Measurements from ENCODE around the gene N4BP2.

N4BP2 gene

DNA sequence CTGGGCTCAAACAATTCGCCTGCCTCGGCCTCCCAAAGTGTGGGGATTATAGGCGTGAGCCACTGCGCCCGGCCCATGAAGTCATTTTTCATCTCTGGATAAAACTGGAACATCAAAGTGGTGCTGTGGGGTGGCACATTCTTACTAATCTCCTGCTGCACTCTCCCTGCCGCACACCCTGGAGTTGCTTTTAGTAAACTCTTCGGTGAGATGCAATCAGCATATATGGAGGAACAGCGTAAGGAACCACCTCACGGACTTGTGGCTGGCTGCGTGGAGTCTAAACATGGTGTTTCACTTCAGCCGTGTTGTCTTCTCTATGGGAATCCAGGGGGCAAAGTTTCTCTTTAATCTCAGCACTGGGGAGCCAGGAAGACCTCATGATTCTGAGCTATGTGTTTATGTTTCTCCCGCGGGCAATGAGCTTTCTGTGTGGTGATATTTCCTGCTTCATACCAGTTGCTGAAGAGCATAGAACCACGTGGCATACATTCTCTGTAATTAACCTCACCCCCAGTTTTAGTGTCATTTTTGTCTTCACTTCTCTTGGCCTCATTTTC, 138.0 kb downstream of the N4BP2 start:
- DNase-seq, result peak; percentile 77

DNA sequence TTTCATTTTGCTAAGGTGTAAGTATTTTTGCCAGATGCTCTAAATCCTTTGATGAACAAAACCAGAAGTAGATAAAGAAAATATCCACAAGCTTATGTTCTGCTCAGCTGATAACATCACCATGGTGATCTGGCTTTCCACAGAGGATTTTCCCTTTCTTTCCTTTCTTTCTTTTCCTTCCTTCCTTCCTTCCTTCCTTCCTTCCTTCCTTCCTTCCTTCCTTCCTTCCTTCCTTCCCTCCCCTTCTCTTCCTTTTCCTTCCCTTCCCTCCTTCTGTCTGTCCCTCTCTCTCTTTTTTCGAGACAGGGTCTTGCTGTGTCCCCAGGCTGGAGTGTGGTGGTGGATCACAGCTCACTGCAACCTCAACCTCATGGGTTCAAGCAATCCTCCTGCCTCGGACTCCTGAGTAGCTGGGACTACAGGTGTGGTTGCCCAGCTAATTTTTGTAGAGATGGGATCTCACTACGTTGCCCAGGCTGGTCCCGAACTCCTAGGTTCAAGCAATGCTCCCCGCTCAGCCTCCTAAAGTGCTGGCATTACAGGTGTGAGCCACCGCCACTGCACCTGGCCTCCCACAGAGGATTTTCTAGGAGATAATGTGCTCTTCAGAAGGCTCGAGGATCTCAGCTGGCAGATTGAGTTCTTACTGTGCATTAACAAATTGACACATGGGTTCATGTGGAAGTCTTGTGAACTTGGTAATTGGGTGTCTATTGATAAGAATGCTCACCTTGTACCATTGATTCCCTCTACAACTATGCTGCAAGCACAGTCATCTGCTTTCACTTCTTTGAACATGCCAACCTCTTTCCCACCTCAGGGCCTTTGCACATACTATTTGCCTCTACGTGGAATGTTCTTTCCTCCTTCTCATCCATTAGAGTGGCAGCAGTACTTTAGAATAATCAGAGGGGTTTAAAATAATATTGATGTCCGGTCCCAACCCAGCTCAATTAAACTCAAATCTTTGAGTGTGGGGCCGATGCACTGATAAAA, 138.8 kb downstream of the N4BP2 start:
- DNase-seq, result peak; percentile 16

DNA sequence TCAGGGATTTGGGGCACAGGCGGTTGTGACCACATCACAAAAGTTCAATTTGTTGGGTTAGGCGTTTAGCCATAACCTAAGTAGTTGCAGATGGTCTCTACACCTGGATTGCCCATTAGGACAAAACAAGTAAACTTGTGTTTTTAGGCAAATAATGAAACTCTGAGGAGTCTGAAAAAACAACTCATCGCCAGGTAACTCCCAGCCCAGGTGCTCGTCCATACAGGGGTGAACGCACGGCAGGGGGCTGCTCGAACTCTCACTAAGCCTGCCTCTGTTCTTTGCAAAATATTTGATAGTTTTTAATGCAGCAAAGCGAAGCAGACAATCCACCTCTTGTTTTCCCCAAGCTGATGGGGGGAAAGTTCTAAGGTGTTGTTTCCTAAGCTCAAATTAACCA, 139.6 kb downstream of the N4BP2 start:
- DNase-seq, result peak; percentile 28

DNA sequence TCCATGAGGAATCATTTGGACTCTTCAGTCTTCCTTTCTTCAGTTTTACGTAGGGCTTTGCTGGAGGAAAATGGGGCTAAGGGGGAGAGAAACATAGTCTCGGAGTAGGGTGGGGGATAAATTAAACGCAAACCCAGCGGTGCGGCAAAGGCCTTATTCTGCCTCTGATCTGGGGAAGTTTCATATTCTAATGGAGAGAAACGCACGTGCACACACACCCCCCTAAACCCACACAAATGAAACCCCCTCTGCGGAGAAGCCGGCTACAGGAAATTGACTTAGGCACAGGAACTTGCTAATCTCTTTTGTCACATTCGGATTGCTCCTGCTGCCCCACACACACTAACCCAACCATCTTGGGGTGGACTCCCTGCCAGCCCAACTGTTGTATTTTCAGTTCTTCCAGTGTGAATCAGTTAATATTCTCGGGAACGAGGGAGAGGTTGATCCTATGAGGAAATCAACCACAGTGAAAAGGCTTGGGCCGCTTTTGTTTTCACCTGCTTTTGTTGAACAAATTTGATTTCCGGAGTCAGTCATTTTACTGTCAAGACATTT, 140.2 kb downstream of the N4BP2 start, which contains the start of gene RHOH:
Gene RHOH, plus strand, starts transcription at position 308 of the 558 bp plus-strand sequence. CDS start 46,356 bp downstream, outside the sequence.
- peak; percentile 89 for DNase-seq

DNA sequence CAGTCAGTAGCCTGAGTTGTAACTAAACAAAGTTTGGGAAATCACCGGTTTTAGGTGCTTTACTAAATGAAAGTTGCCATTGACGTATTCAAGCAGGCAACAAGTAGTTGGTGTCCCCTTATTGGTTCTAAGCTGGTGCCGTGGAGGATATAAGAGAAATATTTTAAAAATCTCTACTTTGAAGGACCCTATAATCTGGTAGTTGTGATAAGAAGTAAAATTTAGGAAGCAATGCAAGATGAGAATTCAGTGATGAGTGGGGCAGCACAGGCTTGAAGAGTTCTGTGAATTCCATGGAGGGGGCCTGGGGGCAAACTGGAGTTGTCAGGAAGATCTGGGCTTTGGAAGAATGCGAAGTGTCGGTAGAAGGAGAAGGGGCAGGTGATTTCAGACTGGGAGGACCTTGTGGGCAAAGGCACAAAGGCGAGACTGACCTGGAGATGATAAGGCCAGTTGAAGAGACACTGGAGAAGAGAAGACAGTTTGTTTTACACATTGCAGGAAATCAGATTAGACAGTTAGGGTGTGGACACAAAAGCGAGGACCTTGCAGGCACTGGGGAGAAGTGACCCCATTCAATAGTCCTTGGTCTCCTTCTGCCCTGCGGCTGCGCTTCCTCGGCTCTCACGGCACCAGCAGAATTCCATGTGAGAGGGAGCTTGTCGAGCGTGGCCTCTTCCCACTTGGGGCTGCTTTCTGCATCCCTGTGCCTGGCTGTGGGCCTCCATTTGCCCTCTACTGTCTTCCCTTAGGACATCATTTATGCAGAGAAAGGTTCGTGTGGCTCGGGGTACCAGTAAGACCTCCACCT, 141.4 kb downstream of the N4BP2 start:
- DNase-seq, result peak; percentile 84

DNA sequence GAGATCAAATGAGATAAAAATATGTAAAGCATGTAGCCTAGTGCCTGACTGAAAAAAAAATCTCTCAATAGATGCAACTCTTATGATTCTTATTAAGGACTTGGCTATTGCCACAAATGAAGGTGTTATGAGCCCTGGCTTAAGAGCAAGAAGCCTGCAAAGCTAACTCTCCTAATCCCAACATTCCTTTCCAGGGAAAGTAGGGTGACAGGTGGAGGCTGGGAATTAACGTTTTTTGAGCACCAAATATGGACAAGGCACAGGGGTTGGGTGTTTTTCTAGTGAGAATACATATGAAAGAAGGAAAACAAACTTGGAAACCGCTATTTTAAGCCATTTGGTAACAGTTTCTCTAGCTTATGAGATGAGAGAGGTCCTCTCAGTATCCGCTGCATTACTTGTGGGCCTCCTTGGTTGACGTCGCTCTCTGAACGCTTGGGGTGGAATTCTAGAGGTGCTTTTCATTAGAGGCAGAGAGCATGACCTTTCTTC, 142.6 kb downstream of the N4BP2 start:
- DNase-seq, result peak; percentile 58

DNA sequence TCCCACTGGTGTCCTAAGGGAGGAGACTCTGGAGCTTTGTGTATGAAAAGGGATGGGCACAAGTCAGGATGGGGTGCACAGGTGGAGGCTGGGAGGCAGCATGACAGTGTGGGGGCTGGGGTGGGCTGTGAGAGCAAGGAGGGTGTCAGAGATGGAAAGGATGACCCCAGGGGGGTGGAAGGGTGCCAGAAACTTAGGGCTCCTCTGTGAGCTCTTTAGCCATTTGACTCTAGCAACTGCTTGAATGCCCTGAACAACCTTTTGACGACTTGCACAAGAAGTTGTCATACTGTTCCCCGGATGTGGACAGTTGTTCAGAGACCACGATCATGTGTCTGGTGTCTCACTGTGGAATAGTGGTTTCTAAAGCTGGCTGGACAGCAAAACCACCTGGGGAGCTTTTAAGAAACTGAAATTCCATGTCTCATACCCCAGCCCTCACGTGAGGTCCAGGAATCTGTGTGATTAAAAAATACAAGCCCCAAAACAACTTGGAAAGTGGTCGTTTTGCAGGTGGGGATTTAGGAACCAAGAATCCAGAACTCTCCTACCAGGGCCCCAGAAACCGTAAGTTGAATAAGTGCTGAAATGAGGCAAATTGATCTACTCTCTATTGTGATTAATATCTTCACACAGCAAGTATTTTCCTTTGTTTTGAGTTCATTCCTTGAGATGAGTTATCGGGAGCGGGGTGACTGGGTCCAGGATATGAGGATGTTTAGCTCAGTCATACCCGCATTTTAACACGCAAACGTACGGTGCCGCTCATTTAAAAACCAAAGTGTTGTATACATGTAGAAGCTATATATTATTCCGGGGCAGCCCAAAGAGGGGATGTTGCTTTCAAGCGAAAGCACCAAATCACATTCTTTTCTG, 143.6 kb downstream of the N4BP2 start:
- peak; percentile 79 for DNase-seq

DNA sequence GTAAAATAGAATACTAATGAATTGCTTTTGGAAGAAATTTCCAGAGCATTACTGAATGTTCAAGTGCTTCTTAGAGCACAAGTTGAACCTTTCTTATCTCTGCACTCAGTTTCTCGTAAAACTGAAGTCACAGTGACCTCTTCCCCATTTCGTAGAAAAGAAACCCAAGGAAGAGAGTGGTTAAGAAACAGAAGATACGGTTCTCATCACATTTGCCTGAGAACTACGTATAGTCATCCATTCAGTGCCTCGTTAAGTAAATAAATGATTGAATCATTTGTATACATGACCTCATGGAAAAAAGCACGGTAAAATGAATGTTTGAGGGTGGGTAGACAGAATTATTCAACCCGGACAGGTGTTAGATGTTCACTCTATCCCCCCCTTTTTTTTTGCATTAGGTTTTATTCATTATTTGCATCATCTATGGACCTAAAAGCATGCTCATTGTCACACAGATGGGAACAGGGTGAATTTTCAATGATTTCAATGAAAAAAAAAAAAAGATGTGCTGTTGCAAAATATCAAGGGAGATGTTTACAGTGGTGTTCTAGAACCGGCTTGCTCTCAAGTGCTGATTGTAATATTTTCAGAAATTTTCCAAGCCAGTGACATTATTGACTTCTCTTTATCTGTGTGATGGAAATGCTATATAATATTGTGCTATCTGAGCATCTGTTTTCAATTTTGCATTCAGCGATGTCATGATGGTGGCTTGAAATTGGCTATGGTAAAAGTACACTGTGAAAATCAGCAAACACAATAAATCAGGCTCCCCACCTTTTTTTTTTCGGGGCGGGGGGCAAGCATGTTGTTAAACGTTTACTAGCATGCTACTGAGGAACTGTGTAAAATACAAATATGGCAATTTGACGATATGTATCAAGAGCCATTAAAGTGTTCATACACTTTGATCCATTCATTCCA, 144.5 kb downstream of the N4BP2 start:
- DNase-seq, result peak; percentile 58

DNA sequence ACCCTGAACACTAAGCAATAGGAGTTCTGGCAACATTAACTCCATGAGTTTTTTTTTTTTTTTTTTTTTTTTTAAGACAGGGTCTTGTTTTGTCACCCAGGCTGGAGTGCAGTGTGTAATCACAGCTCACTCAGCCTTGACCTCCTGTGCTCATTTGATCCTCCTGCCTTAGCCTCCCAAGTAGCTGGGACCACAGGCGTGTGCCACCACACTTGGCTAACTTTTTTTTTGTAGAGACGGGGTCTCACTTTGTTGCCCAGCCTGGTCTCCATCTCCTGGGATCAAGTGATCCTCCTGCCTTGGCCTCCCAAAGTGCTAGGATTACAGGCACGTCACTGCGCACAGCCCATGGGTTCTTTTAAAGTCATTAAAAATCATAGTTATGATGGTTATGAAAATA, 145.2 kb downstream of the N4BP2 start:
- DNase-seq, result peak; percentile 7

DNA sequence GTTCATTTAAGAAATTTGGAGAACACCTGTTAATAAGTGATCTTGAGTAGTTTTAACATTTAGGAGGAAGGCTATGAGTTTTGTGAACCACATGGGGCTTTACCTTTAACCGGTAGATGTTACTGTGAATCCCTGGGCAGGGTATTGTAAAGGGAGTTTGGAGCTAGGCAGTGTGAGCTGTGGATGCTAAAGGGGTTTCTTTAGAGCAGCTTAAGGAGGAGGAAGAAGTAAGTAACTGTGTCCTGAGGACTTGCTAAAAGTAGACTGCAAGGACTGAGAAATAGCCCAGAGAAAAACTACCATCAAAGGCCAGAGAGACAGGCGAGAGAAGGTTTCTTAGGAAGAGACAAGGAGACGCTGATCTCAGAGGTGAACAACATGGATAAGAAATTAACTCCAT, 145.8 kb downstream of the N4BP2 start:
- peak; percentile 38 for DNase-seq

DNA sequence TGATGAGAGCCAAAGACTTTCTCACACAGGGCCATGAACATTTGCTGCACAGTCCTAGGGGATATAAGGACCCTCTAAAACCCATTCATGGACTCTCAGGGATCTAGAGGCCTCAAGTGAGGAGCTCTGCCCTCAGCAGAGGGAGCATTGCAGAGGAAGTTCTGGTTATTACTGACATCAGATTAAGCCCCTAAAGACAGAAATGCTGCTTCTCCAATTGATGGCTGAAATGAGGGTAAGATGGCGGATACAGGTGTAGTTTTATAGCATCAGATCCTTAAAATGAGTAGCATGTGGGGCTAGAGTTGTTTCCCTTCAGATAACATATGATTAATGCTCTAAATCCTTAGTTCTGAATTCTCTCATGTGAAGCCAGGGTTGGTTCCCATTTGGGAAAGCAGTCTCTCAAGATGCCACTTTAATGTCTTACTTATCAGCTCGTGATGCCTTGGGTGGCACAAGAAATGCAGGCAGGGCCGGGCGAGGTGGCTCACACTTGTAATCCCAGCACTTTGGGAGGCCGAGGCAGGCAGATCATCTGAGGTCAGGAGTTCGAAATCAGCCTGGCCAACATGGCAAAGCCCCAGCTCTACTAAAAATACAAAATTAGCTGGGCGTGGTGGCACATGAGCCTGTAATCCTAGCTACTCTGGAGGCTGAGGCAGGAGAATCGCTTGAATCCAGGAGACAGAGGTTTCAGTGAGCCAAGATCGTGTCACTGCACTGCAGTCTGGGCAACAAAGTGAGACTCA, 148.0 kb downstream of the N4BP2 start:
- no peak for DNase-seq

DNA sequence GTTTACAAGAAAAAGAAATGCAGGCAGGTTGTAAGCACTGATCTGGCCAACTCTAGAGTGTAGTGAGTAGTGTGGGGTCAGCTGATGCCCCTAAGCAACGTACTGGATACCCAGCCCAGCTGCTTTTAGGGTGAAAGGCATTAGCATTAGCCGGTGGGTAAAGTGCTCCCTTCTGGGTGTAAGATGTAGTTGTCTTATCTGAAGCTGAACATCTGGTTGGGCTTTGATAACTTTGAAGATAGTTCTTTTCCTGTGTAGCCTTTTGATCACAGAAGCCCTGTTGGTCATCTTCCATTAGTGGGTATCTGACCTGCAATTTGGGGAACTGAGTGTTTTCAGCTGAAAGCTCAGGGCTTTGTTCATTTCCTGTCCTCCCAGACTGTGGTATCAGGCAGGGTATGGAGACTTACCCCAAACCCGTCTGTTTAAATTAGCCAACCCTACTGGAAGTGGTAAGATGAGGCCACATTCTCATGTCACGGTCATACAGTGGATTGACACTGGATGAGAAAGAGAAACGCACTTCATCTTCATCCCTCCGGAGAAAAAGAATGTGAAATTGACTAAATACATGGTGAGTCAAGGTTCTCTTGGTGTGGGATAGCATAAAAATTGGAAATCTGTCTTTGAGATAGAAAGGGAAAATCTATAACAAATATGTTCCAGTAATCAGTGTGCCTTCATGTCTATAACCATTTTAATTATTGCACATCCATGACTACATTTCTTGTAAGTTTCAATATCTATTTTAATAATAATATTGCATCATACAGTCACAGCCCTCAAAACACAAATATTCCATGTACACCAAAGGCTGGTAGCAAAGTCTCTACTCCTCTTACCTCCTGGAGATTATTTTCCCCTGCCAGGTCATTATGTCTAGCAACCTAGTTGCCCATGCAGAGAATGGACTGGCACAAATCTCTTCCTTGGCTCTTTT, 148.9 kb downstream of the N4BP2 start:
- peak; percentile 68 for DNase-seq

DNA sequence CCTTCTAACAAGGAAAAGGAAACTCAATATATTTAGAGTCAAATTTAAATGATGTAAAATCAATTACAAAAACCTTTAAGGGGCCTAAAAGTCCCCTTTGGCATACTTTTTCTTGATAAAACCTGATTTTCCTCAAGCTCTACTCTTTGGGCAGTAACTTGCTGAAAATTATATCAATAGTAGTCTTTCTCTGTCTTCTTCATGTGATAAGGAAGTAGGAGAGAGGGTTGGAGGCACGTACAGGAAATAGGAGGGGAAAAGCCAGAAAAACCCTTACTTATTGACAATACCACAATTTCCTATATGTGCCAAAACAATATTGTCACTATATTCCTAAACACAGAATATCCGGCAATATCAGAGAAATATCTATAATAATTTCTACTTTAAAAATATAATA, 149.8 kb downstream of the N4BP2 start:
- DNase-seq, result peak; percentile 47
